Body of pancreas (tissue), 4 donors: ENCODE measurements around the gene GGA2.

Experiments used
- POLR2A ChIP-seq, 3 donors: fragments of 450-650 bp; IDR thresholded peaks; one replicate each; pipeline ENCODE4 v1.6.1; 2016; ENCODE audit warnings: antibody characterized with exemption in 3 of 3, mild to moderate bottlenecking in 2 of 3
- TF ChIP-seq, protein P1 (sequence below), 7 experiments: fragments of 450-650 bp in 4 of 7; fragments of 200-600 bp in 3 of 7; sonication (generic) in 3 of 7; IDR thresholded peaks; one replicate each; pipeline ENCODE4 v1.5.1; 2016 to 2019; ENCODE audit warnings: antibody characterized with exemption in 7 of 7

GRCh38 chr16:23491490-23492391, 18.6 kb downstream of the GGA2 start:
- TF ChIP-seq, protein P1, sequence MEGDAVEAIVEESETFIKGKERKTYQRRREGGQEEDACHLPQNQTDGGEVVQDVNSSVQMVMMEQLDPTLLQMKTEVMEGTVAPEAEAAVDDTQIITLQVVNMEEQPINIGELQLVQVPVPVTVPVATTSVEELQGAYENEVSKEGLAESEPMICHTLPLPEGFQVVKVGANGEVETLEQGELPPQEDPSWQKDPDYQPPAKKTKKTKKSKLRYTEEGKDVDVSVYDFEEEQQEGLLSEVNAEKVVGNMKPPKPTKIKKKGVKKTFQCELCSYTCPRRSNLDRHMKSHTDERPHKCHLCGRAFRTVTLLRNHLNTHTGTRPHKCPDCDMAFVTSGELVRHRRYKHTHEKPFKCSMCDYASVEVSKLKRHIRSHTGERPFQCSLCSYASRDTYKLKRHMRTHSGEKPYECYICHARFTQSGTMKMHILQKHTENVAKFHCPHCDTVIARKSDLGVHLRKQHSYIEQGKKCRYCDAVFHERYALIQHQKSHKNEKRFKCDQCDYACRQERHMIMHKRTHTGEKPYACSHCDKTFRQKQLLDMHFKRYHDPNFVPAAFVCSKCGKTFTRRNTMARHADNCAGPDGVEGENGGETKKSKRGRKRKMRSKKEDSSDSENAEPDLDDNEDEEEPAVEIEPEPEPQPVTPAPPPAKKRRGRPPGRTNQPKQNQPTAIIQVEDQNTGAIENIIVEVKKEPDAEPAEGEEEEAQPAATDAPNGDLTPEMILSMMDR (IDR thresholded peaks at IDR 0.05) = no peak
- no peak for TF ChIP-seq POLR2A (IDR thresholded peaks at IDR 0.05)
